HepG2 (cell line): Measurements from ENCODE around the gene CIAO2B. TPM values are rescaled to one million over a fixed set of nuclear protein-coding genes. Genes with fewer than 3 reads are reported as not detected.

Experiments
- ATAC-seq: fragments of 200-7000 bp; cut with Tn5 transposase; 3 replicates; pipeline ENCODE4 v1.9.1; 2020; ENCODE audit warnings: mild to moderate bottlenecking, moderate library complexity
- BruUV-seq: library from RNA; stranded (reverse); fragments of 400-500 nt; replicated peaks from 2 replicates; lab custom pipeline; 2021; lab: Mats Ljungman, UMichigan
- CTCF ChIA-PET: fragments of 300-600 bp; formaldehyde crosslinking; extraction: SDS; loops from one replicate; lab custom pipeline; 2021; ENCODE audit warnings: low total read pairs, inconsistent platforms, low intra/inter-chr PET ratio; lab: Yijun Ruan, JAX
- POLR2A ChIA-PET: fragments of 350-600 bp; sonication (Branson Sonifier 250); formaldehyde crosslinking; loops from one replicate; lab custom pipeline; 2020; ENCODE audit warnings: antibody characterized with exemption, inconsistent platforms; lab: Yijun Ruan, JAX
- DNase-seq: peaks from one replicate; pipeline ENCODE4 v3.0.0-alpha.2; 2015; ENCODE audit warnings: low spot score
- FAIRE-seq: peaks from 3 replicates; lab custom pipeline; 2011; peaks lifted over from hg19 to GRCh38; lab: Jason Lieb, UNC
- H2AFZ ChIP-seq: one replicate; pipeline ENCODE4 v1.6.1; 2011; ENCODE audit warnings: low read length, inconsistent platforms
- H3K27ac ChIP-seq: fragments of 300-600 bp; 3 replicates; pipeline ENCODE4 v1.8.0; 2011; ENCODE audit warnings: mixed run types, mild to moderate bottlenecking, mixed read lengths, low read length, inconsistent platforms; ENCODE audit not compliant: insufficient read depth; ENCODE audit errors: extremely low read length
- H3K27me3 ChIP-seq, 2 experiments: fragments of 200-600 bp in 1 of 2; 2 replicates in 1 of 2; 3 replicates in 1 of 2; pipeline versions ENCODE4 v1.6.0 to v1.8.0; 2011; ENCODE audit warnings: low read length in 2 of 2, mild to moderate bottlenecking in 2 of 2, moderate library complexity in 2 of 2, inconsistent platforms in 1 of 2; ENCODE audit not compliant: insufficient read depth in 2 of 2, control insufficient read depth in 1 of 2
- H3K36me3 ChIP-seq, 2 experiments: fragments of 200-600 bp in 1 of 2; replicated peaks in 1 of 2; 2 replicates in 1 of 2; 3 replicates in 1 of 2; pipeline versions ENCODE4 v1.5.1 to v1.8.0; 2011; ENCODE audit warnings: low read length in 2 of 2, inconsistent platforms in 1 of 2; ENCODE audit not compliant: insufficient read depth in 2 of 2, control insufficient read depth in 1 of 2
- H3K4me1 ChIP-seq: 2 replicates; pipeline ENCODE4 v1.5.1; 2012; ENCODE audit warnings: low read length, inconsistent platforms; ENCODE audit not compliant: insufficient read depth
- H3K4me2 ChIP-seq: 2 replicates; pipeline ENCODE4 v1.6.0; 2011; ENCODE audit warnings: low read depth, low read length, inconsistent platforms
- H3K4me3 ChIP-seq, 3 experiments: fragments of 200-600 bp in 1 of 3; sonication (generic), shearing (Covaris generic) in 1 of 3; replicated peaks in 1 of 3; 2 replicates each; pipeline ENCODE4 v1.5.1; 2011 to 2016; ENCODE audit warnings: low read length in 3 of 3, inconsistent platforms in 2 of 3, low read depth in 2 of 3, mild to moderate bottlenecking in 2 of 3, control low read depth in 1 of 3, mixed read lengths in 1 of 3; ENCODE audit not compliant: insufficient read depth in 1 of 3
- H3K79me2 ChIP-seq: one replicate; pipeline ENCODE4 v1.6.1; 2011; ENCODE audit warnings: low read length, inconsistent platforms; ENCODE audit not compliant: insufficient read depth
- H3K9ac ChIP-seq: 2 replicates; pipeline ENCODE4 v1.6.0; 2011; ENCODE audit warnings: mild to moderate bottlenecking, low read depth, low read length, inconsistent platforms; ENCODE audit not compliant: insufficient read depth
- H3K9me3 ChIP-seq: 2 replicates; pipeline ENCODE4 v1.5.1; 2012; ENCODE audit warnings: mild to moderate bottlenecking, low read length
- H4K20me1 ChIP-seq: 2 replicates; pipeline ENCODE4 v1.6.0; 2011; ENCODE audit warnings: inconsistent platforms, mild to moderate bottlenecking, low read length, moderate library complexity; ENCODE audit not compliant: insufficient read depth
- BHLHE40 ChIP-seq: IDR thresholded peaks from 2 replicates; pipeline ENCODE4 v1.6.1; 2011; ENCODE audit warnings: low read length, improper control_type of control experiment
- FOSL2 ChIP-seq: sonication (generic); formaldehyde crosslinking; IDR thresholded peaks from 2 replicates; pipeline ENCODE4 v1.4.0; 2020; ENCODE audit warnings: missing genetic modification reagents
- HES4 ChIP-seq: sonication (generic); formaldehyde crosslinking; IDR thresholded peaks from 2 replicates; pipeline ENCODE4 v1.9.0; 2021; ENCODE audit warnings: mild to moderate bottlenecking, missing genetic modification reagents, borderline replicate concordance
- HOXA9 ChIP-seq: sonication (generic); formaldehyde crosslinking; IDR thresholded peaks from 2 replicates; pipeline ENCODE4 v1.8.1; 2022; ENCODE audit warnings: missing genetic modification reagents, mild to moderate bottlenecking, moderate library complexity, borderline replicate concordance
- IKZF4 ChIP-seq: sonication (generic); formaldehyde crosslinking; IDR thresholded peaks from 2 replicates; pipeline ENCODE4 v1.5.1; 2020; ENCODE audit warnings: borderline replicate concordance, mild to moderate bottlenecking, low read depth, missing genetic modification reagents; ENCODE audit errors: not compliant biosample characterization
- MED1 ChIP-seq: sonication (generic); formaldehyde crosslinking; IDR thresholded peaks from 2 replicates; pipeline ENCODE4 v1.4.0; 2020; ENCODE audit warnings: missing genetic modification reagents
- MTA1 ChIP-seq: sonication (generic); formaldehyde crosslinking; IDR thresholded peaks from 2 replicates; pipeline ENCODE4 v1.4.0; 2020; ENCODE audit warnings: missing genetic modification reagents, mild to moderate bottlenecking, borderline replicate concordance
- NKX3-1 ChIP-seq: sonication (generic); formaldehyde crosslinking; IDR thresholded peaks from 2 replicates; pipeline ENCODE4 v1.5.0; 2020; ENCODE audit warnings: missing genetic modification reagents
- RFX3 ChIP-seq: IDR thresholded peaks from 2 replicates; pipeline ENCODE4 v1.6.1; 2016; ENCODE audit warnings: missing biosample characterization, missing genetic modification reagents
- SP1 ChIP-seq, 2 experiments: fragments of 450-650 bp in 1 of 2; sonication (generic) in 1 of 2; formaldehyde crosslinking in 1 of 2; IDR thresholded peaks; 2 replicates each; pipeline versions ENCODE4 v1.4.0 to v1.6.1; 2016 to 2020; ENCODE audit warnings: missing genetic modification reagents in 1 of 2
- ZNF160 ChIP-seq: sonication (generic); formaldehyde crosslinking; IDR thresholded peaks from 2 replicates; pipeline ENCODE4 v1.8.0; 2022; ENCODE audit warnings: mild to moderate bottlenecking, inconsistent platforms, missing genetic modification reagents
- ZNF225 ChIP-seq: sonication (generic); formaldehyde crosslinking; IDR thresholded peaks from 2 replicates; pipeline ENCODE4 v1.4.0; 2020; ENCODE audit warnings: mild to moderate bottlenecking, missing genetic modification reagents
- ZNF484 ChIP-seq: sonication (generic); formaldehyde crosslinking; IDR thresholded peaks from 2 replicates; pipeline ENCODE4 v1.5.1; 2020; ENCODE audit warnings: mild to moderate bottlenecking, low read depth, missing genetic modification reagents, borderline replicate concordance
- ZNF543 ChIP-seq: sonication (generic); formaldehyde crosslinking; IDR thresholded peaks from 2 replicates; pipeline ENCODE4 v1.4.0; 2020; ENCODE audit warnings: mild to moderate bottlenecking, missing genetic modification reagents
- ZNF557 ChIP-seq: sonication (generic); formaldehyde crosslinking; IDR thresholded peaks from 2 replicates; pipeline ENCODE4 v1.4.0; 2020; ENCODE audit warnings: missing genetic modification reagents
- ZNF646 ChIP-seq: sonication (generic); formaldehyde crosslinking; IDR thresholded peaks from 2 replicates; pipeline ENCODE4 v1.9.0; 2021; ENCODE audit warnings: mild to moderate bottlenecking, missing genetic modification reagents
- ZNF709 ChIP-seq: sonication (generic); formaldehyde crosslinking; IDR thresholded peaks from 2 replicates; pipeline ENCODE4 v1.5.0; 2020; ENCODE audit warnings: mild to moderate bottlenecking, missing genetic modification reagents
- WGBS: methylation state at CpG from one replicate; pipeline ENCODE4 v1.1.6; 2017; ENCODE audit warnings: low lambda C conversion rate; 5-methylcytosine and 5-hydroxymethylcytosine counted together
- in situ Hi-C: cut with HindIII; loops from 2 replicates; pipeline ENCODE4 v1.10.0; 2017; ENCODE audit warnings: low pct_unique_long_range_greater_than_20kb; ENCODE audit not compliant: extremely low pct_ligation_motif_present
- intact Hi-C: fragments of 100-400 bp; cut with micrococcal nuclease; formaldehyde crosslinking; loops from one replicate; pipeline ENCODE4 v1.10.0; 2022; ENCODE audit not compliant: unreplicated experiment
- polyA plus RNA-seq, 8 experiments: library from polyadenylated mRNA; depleted of rRNA in 3 of 8; stranded (reverse) in 7 of 8; unstranded in 1 of 8; fragments of >200 nt; fragmentation: Illumina TruSeq in 4 of 8; extraction: Trizol in 4 of 8; gene quantifications; 2 replicates each; pipeline versions ENCODE4 v1.2.1 to v1.2.3, GENCODE V29; 2011 to 2016; ENCODE audit warnings: low read depth in 4 of 8, missing spikeins in 1 of 8, mixed read lengths in 1 of 8; ENCODE audit not compliant: insufficient read depth in 1 of 8
- total RNA-seq, 5 experiments: library from RNA; depleted of rRNA; stranded (reverse); fragments of >200 nt; fragmentation: Illumina TruSeq; extraction: Trizol; gene quantifications; 2 replicates each; pipeline ENCODE4 v1.2.3, GENCODE V29; 2016; ENCODE audit warnings: low read depth in 1 of 5
- TF ChIP-seq, protein P1 (sequence below): sonication (generic); formaldehyde crosslinking; IDR thresholded peaks from 2 replicates; pipeline ENCODE4 v1.4.0; 2020; ENCODE audit warnings: missing genetic modification reagents

CIAO2B gene
- total and polyA plus RNA-seq, 2 of the 13 experiments (the other 11 are each of a cell fraction or from before 2014, with no cell fraction given): 157 to 293 TPM

DNA sequence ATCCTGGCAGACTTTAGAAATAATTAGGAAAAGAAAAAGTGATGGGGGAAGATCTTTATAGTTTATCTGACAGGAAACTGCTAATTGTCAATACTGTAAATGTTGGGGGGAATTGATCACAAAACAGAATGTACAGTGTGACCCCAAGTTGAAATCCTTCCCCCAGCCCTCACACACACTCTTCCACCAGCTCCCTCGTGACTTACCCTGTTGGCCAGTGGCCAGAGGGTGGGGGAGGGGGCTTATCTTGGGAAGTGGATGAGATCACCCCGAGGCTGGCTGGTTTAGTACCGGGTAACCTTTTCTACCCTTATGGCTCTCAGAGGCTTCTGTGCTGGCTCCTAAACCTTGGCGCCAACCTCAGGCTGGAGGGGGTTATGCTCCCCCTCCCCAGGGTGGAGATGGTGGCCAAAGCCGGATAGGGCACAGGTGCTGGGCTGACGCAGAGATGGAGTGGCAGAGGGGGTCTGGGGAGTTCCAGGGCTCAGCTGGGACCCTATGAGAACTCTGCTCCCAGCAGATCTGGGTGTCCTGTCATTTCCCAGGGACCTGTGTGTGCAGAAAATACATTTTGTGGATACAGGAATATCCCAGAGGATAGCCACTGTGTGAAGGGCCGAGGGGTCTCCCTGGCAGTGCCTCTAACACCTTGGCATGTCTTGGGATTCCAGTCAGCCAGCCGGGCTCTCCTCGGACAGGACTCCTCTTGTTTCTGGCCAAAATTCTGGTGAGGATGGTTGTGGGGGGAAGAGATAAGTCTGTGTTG is 34.1 kb downstream of the CIAO2B start:
- no peaks in the 10 kb centered on the region for H3K79me2 ChIP-seq
- ChIA-PET POLR2A (interaction anchor here (1.0 to 10.3 kb wide), 9 partner anchors 9 to 211 kb away, joined by 3 to 86 read pairs (median 3); partner anchors contain the start of genes CDH16, CIAO2B and PDP2), CTCF (no interaction called here)
- BruUV-seq: TSS peak; percentile 79
- no peaks in the 10 kb centered on the region for H3K9me3 ChIP-seq
- intact Hi-C loops (loop anchor here (10.0 kb wide), 1 partner anchor 255 kb away; the partner anchor contains the start of genes B3GNT9, FBXL8 and TRADD), in situ Hi-C loops (loop anchor here (5.0 kb wide), 1 partner anchor 37 kb away; the partner anchor contains the start of gene CES2)
- peak; percentile 72 for DNase-seq
- H3K4me3 ChIP-seq: peak overlapping the region; percentile 20 to 58 (median 24); a peak in 5 of 6 replicates
- H3K4me2 ChIP-seq: peak overlapping the region; percentile 71
- peaks cover 0 to 2% of the 10 kb centered on the region in 2 experiments; a peak in 1 of 5 replicates for H3K27me3 ChIP-seq
- H2AFZ ChIP-seq: peak overlapping the region; percentile 13
- peak; percentile 3; the same call in 2 of the 3 replicates for ATAC-seq
- no peak for FAIRE-seq
- H3K4me1 ChIP-seq: peaks cover 90% of the 10 kb centered on the region
- no peaks in the 10 kb centered on the region for H3K36me3 ChIP-seq
- no peak overlapping the region for H3K27ac ChIP-seq
- H3K9ac ChIP-seq: peak overlapping the region; percentile 53; the same call in 1 of the 2 replicates
- 6% methylated on average over 8 of the region's 9 CpGs for WGBS
- H4K20me1 ChIP-seq: no peaks in the 10 kb centered on the region
- no peak for TF ChIP-seq ZNF225 (CRISPR knock-in tag)
- no peak for TF ChIP-seq HOXA9 (CRISPR knock-in tag)
- no peak for TF ChIP-seq HES4 (CRISPR knock-in tag)
- no peak for TF ChIP-seq ZNF709 (CRISPR knock-in tag)
- no peak for TF ChIP-seq RFX3
- no peak for TF ChIP-seq ZNF543 (CRISPR knock-in tag)
- TF ChIP-seq MED1 (CRISPR knock-in tag): no peak
- TF ChIP-seq BHLHE40: peak; percentile 74
- TF ChIP-seq MTA1 (CRISPR knock-in tag): no peak
- no peak for TF ChIP-seq SP1 (IDR thresholded peaks at IDR 0.05)
- no peak for TF ChIP-seq SP1 (CRISPR knock-in tag; IDR thresholded peaks at IDR 0.05)
- no peak for TF ChIP-seq ZNF484 (CRISPR knock-in tag)
- no peak for TF ChIP-seq ZNF160 (CRISPR knock-in tag)
- TF ChIP-seq FOSL2 (CRISPR knock-in tag): peak; percentile 72; the same call in 1 of the 2 replicates
- no peak for TF ChIP-seq IKZF4 (CRISPR knock-in tag)
- TF ChIP-seq, protein P1, sequence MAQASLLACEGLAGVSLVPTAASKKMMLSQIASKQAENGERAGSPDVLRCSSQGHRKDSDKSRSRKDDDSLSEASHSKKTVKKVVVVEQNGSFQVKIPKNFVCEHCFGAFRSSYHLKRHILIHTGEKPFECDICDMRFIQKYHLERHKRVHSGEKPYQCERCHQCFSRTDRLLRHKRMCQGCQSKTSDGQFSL (CRISPR knock-in tag): no peak
- no peak for TF ChIP-seq ZNF557 (CRISPR knock-in tag)
- TF ChIP-seq NKX3-1 (CRISPR knock-in tag): no peak
- no peak for TF ChIP-seq ZNF646 (CRISPR knock-in tag)
